Bronchial epithelial cell (primary cell): ENCODE data around the gene PHF3. TPM values are rescaled to one million over a fixed set of nuclear protein-coding genes. Genes with fewer than 3 reads are reported as not detected.

Experiments used
- DNase-seq: peaks from one replicate; pipeline ENCODE4 v3.0.0-alpha.2; 2010; ENCODE audit warnings: low read depth
- FAIRE-seq: peaks from 2 replicates; lab custom pipeline; 2011; peaks lifted over from hg19 to GRCh38; lab: Jason Lieb, UNC
- H3K27me3 ChIP-seq: 2 replicates; pipeline ENCODE4 v1.5.1; 2011; ENCODE audit warnings: low read length; ENCODE audit not compliant: control insufficient read depth, insufficient read depth
- H3K36me3 ChIP-seq: 2 replicates; pipeline ENCODE4 v1.5.1; 2011; ENCODE audit warnings: low read length; ENCODE audit not compliant: control insufficient read depth, insufficient read depth
- H3K4me3 ChIP-seq: 2 replicates; pipeline ENCODE4 v1.5.1; 2011; ENCODE audit warnings: mild to moderate bottlenecking, low read depth, low read length, control low read depth
- total RNA-seq: library from RNA; depleted of rRNA; stranded (reverse); fragments of >200 nt; gene quantifications from 2 replicates; pipeline ENCODE4 v1.2.1, GENCODE V29; 2014
- TF ChIP-seq, protein P1 (sequence below): IDR thresholded peaks from 2 replicates; pipeline ENCODE4 v1.5.1; 2011; ENCODE audit warnings: mild to moderate bottlenecking, moderate library complexity, low read length, control low read depth, inconsistent platforms; ENCODE audit not compliant: insufficient read depth, severe bottlenecking

The PHF3 gene
- total RNA-seq, 1 donor from 2014 or later = 36.3 TPM

GRCh38 chr6:63636518-63637021 is 968 bp downstream of the PHF3 start:
- FAIRE-seq (no peak), DNase-seq (peak; percentile 42)
- no peaks in the 10 kb centered on the region for H3K36me3 ChIP-seq
- H3K27me3 ChIP-seq = no peaks in the 10 kb centered on the region
- TF ChIP-seq, protein P1, sequence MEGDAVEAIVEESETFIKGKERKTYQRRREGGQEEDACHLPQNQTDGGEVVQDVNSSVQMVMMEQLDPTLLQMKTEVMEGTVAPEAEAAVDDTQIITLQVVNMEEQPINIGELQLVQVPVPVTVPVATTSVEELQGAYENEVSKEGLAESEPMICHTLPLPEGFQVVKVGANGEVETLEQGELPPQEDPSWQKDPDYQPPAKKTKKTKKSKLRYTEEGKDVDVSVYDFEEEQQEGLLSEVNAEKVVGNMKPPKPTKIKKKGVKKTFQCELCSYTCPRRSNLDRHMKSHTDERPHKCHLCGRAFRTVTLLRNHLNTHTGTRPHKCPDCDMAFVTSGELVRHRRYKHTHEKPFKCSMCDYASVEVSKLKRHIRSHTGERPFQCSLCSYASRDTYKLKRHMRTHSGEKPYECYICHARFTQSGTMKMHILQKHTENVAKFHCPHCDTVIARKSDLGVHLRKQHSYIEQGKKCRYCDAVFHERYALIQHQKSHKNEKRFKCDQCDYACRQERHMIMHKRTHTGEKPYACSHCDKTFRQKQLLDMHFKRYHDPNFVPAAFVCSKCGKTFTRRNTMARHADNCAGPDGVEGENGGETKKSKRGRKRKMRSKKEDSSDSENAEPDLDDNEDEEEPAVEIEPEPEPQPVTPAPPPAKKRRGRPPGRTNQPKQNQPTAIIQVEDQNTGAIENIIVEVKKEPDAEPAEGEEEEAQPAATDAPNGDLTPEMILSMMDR = no peak
- peak overlapping the region; percentile 95 for H3K4me3 ChIP-seq

DNA sequence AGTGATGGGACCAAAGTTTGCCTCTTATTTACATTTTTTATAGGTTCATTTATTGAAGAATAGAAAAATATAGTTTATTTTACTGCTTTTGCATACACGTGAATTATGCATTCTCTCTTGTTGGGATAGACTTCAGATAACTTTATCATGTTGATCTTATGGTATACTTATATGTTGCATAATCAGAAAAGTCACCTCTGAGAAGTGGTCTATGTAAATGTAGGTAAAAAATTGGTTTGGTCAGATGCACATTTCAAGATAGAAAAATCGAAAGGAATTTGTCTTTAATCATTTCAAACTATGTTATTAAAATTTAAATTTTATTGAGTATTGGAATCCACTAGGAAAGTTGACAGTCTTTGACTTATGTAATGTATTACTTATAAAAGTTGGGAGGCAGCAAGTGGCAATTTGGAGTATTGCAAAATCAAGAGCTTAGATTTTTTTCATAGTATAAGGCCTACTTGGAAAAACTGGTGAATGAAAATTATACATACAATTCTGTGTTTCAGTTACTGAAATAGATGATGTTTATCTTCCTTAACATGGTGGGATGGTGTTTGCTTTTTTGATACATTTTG is 2.4 kb downstream of the PHF3 start:
- TF ChIP-seq, protein P1 = no peak
- no peaks in the 10 kb centered on the region for H3K27me3 ChIP-seq
- FAIRE-seq = no peak
- no peak overlapping the region for H3K4me3 ChIP-seq
- DNase-seq = no peak
- H3K36me3 ChIP-seq = no peaks in the 10 kb centered on the region

DNA sequence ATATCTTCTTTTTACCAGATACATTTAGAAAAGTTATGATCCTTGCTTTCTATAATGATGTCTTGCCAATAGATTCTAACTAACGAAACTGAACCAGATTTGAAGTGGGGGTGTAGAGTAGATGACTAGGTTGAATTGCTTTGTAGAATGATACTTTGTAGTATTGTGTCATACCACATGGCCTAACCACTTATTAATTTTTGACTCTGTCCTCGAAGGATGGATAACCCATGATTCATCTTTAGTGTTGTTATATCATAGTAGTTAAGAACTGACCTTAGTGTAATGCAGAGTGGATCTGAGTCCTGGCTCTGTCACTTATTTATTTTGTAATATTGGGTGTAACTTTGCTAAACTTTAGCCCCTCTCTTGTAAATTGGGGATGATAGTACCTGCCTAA is 4.5 kb downstream of the PHF3 start:
- no peak for FAIRE-seq
- TF ChIP-seq, protein P1 = no peak
- no peaks in the 10 kb centered on the region for H3K27me3 ChIP-seq
- no peak overlapping the region for H3K4me3 ChIP-seq
- H3K36me3 ChIP-seq = no peaks in the 10 kb centered on the region
- DNase-seq = peak; percentile 85

DNA sequence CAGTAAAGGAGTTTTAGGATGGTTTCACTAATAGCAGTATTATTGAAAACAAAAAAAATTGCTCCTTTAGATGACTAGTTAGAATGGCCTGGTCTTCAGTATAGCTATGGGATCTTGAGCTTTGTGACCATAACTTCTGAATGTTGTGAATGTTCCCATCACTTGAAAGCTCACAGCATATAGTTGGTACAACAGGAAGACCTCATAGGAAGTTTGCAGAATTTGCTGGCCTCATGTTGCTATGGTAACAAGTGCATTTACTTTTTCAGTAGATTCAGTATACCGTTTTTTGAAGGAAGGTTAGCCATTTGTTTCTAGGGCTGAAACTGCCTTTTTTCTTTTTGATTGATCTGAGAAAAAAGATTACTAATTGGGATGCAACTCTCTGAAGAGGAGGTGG is 8.3 kb downstream of the PHF3 start:
- no peaks in the 10 kb centered on the region for H3K27me3 ChIP-seq
- FAIRE-seq = no peak
- no peak overlapping the region for H3K4me3 ChIP-seq
- no peaks in the 10 kb centered on the region for H3K36me3 ChIP-seq
- TF ChIP-seq, protein P1 = no peak
- DNase-seq = no peak

DNA sequence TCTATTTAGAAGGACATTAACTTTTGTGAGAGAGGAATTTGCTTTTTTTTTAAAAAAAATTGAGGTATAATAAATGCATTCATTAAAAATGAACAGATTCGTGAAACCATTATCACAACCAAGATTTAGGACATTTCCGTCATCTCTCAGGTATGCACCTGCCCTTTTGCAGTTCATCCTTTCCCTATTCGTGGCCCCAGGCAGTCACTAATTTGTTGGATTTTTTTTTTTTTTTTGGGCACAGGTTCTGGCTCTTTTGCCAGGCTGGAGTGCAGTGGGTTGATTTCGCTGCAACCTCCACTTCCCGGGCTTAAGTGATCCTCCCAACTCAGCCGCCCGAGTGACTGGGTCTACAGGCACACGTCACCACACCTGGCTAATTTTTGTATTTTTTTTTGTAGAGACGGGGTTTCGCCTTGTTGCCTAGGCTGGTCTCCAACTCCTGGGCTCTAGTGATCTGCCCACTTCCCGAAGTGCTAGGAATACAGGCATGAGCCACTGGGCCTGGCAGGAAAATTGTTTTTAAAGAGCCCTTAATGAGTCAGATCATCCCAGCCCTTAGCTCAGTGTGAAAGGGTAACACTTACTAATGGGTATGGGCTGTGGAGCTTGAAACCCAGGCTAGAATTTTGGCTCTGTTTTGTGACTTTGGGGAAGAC is 9.2 kb downstream of the PHF3 start:
- DNase-seq (peak; percentile 58), FAIRE-seq (no peak)
- Histone ChIP-seq H3K27me3 (no peaks in the 10 kb centered on the region), H3K4me3 (no peak overlapping the region), H3K36me3 (no peaks in the 10 kb centered on the region)
- TF ChIP-seq, protein P1 = no peak
